HepG2 (cell line): ENCODE measurements around the gene THSD4. TPM values are rescaled to one million over a fixed set of nuclear protein-coding genes. Genes with fewer than 3 reads are reported as not detected.

Experiments
- ATAC-seq: fragments of 200-7000 bp; cut with Tn5 transposase; 3 replicates; pipeline ENCODE4 v1.9.1; 2020; ENCODE audit warnings: mild to moderate bottlenecking, moderate library complexity
- BruUV-seq: library from RNA; stranded (reverse); fragments of 400-500 nt; replicated peaks from 2 replicates; lab custom pipeline; 2021; lab: Mats Ljungman, UMichigan
- CTCF ChIA-PET: fragments of 300-600 bp; formaldehyde crosslinking; extraction: SDS; loops from one replicate; lab custom pipeline; 2021; ENCODE audit warnings: low total read pairs, inconsistent platforms, low intra/inter-chr PET ratio; lab: Yijun Ruan, JAX
- POLR2A ChIA-PET: fragments of 350-600 bp; sonication (Branson Sonifier 250); formaldehyde crosslinking; loops from one replicate; lab custom pipeline; 2020; ENCODE audit warnings: antibody characterized with exemption, inconsistent platforms; lab: Yijun Ruan, JAX
- DNase-seq: peaks from one replicate; pipeline ENCODE4 v3.0.0-alpha.2; 2015; ENCODE audit warnings: low spot score
- FAIRE-seq: peaks from 3 replicates; lab custom pipeline; 2011; peaks lifted over from hg19 to GRCh38; lab: Jason Lieb, UNC
- H2AFZ ChIP-seq: one replicate; pipeline ENCODE4 v1.6.1; 2011; ENCODE audit warnings: low read length, inconsistent platforms
- H3K27ac ChIP-seq: fragments of 300-600 bp; 3 replicates; pipeline ENCODE4 v1.8.0; 2011; ENCODE audit warnings: mixed run types, mild to moderate bottlenecking, mixed read lengths, low read length, inconsistent platforms; ENCODE audit not compliant: insufficient read depth; ENCODE audit errors: extremely low read length
- H3K27me3 ChIP-seq, 2 experiments: fragments of 200-600 bp in 1 of 2; 2 replicates in 1 of 2; 3 replicates in 1 of 2; pipeline versions ENCODE4 v1.6.0 to v1.8.0; 2011; ENCODE audit warnings: low read length in 2 of 2, mild to moderate bottlenecking in 2 of 2, moderate library complexity in 2 of 2, inconsistent platforms in 1 of 2; ENCODE audit not compliant: insufficient read depth in 2 of 2, control insufficient read depth in 1 of 2
- H3K36me3 ChIP-seq, 2 experiments: fragments of 200-600 bp in 1 of 2; replicated peaks in 1 of 2; 2 replicates in 1 of 2; 3 replicates in 1 of 2; pipeline versions ENCODE4 v1.5.1 to v1.8.0; 2011; ENCODE audit warnings: low read length in 2 of 2, inconsistent platforms in 1 of 2; ENCODE audit not compliant: insufficient read depth in 2 of 2, control insufficient read depth in 1 of 2
- H3K4me1 ChIP-seq: 2 replicates; pipeline ENCODE4 v1.5.1; 2012; ENCODE audit warnings: low read length, inconsistent platforms; ENCODE audit not compliant: insufficient read depth
- H3K4me2 ChIP-seq: 2 replicates; pipeline ENCODE4 v1.6.0; 2011; ENCODE audit warnings: low read depth, low read length, inconsistent platforms
- H3K4me3 ChIP-seq, 3 experiments: fragments of 200-600 bp in 1 of 3; sonication (generic), shearing (Covaris generic) in 1 of 3; replicated peaks in 1 of 3; 2 replicates each; pipeline ENCODE4 v1.5.1; 2011 to 2016; ENCODE audit warnings: low read length in 3 of 3, inconsistent platforms in 2 of 3, low read depth in 2 of 3, mild to moderate bottlenecking in 2 of 3, control low read depth in 1 of 3, mixed read lengths in 1 of 3; ENCODE audit not compliant: insufficient read depth in 1 of 3
- H3K79me2 ChIP-seq: one replicate; pipeline ENCODE4 v1.6.1; 2011; ENCODE audit warnings: low read length, inconsistent platforms; ENCODE audit not compliant: insufficient read depth
- H3K9ac ChIP-seq: 2 replicates; pipeline ENCODE4 v1.6.0; 2011; ENCODE audit warnings: mild to moderate bottlenecking, low read depth, low read length, inconsistent platforms; ENCODE audit not compliant: insufficient read depth
- H3K9me3 ChIP-seq: 2 replicates; pipeline ENCODE4 v1.5.1; 2012; ENCODE audit warnings: mild to moderate bottlenecking, low read length
- H4K20me1 ChIP-seq: 2 replicates; pipeline ENCODE4 v1.6.0; 2011; ENCODE audit warnings: inconsistent platforms, mild to moderate bottlenecking, low read length, moderate library complexity; ENCODE audit not compliant: insufficient read depth
- AFF4 ChIP-seq: sonication (generic); formaldehyde crosslinking; IDR thresholded peaks from 2 replicates; pipeline ENCODE4 v1.4.0; 2020; ENCODE audit warnings: missing genetic modification reagents
- BORCS8-MEF2B ChIP-seq: sonication (generic); formaldehyde crosslinking; IDR thresholded peaks from 2 replicates; pipeline ENCODE4 v1.8.0; 2022; ENCODE audit warnings: mild to moderate bottlenecking, missing genetic modification reagents
- CSRNP2 ChIP-seq: sonication (generic); formaldehyde crosslinking; conservative IDR thresholded peaks from 2 replicates; pipeline ENCODE4 v1.8.0; 2022; ENCODE audit warnings: low read depth, missing genetic modification reagents
- MNT ChIP-seq: fragments of 450-650 bp; IDR thresholded peaks from 2 replicates; pipeline ENCODE4 v1.6.1; 2016
- ZNF552 ChIP-seq: sonication (generic); formaldehyde crosslinking; IDR thresholded peaks from 2 replicates; pipeline ENCODE4 v1.9.0; 2022; ENCODE audit warnings: missing genetic modification reagents, mild to moderate bottlenecking, borderline replicate concordance
- in situ Hi-C: cut with HindIII; loops from 2 replicates; pipeline ENCODE4 v1.10.0; 2017; ENCODE audit warnings: low pct_unique_long_range_greater_than_20kb; ENCODE audit not compliant: extremely low pct_ligation_motif_present
- intact Hi-C: fragments of 100-400 bp; cut with micrococcal nuclease; formaldehyde crosslinking; loops from one replicate; pipeline ENCODE4 v1.10.0; 2022; ENCODE audit not compliant: unreplicated experiment
- polyA plus RNA-seq, 8 experiments: library from polyadenylated mRNA; depleted of rRNA in 3 of 8; stranded (reverse) in 7 of 8; unstranded in 1 of 8; fragments of >200 nt; fragmentation: Illumina TruSeq in 4 of 8; extraction: Trizol in 4 of 8; gene quantifications; 2 replicates each; pipeline versions ENCODE4 v1.2.1 to v1.2.3, GENCODE V29; 2011 to 2016; ENCODE audit warnings: low read depth in 4 of 8, missing spikeins in 1 of 8, mixed read lengths in 1 of 8; ENCODE audit not compliant: insufficient read depth in 1 of 8
- total RNA-seq, 5 experiments: library from RNA; depleted of rRNA; stranded (reverse); fragments of >200 nt; fragmentation: Illumina TruSeq; extraction: Trizol; gene quantifications; 2 replicates each; pipeline ENCODE4 v1.2.3, GENCODE V29; 2016; ENCODE audit warnings: low read depth in 1 of 5

The THSD4 gene
- total and polyA plus RNA-seq, 2 of the 13 experiments (the other 11 are each of a cell fraction or from before 2014, with no cell fraction given), result 0.07 to 0.21 TPM

- no peak for TF ChIP-seq AFF4 (CRISPR knock-in tag)
Observed at GRCh38 chr15:71168166-71168834, 53.0 kb downstream of the THSD4 start (continued).

GRCh38 chr15:71170163-71170562 is 54.9 kb downstream of the THSD4 start:
- H3K4me3 ChIP-seq, result no peak overlapping the region
- H3K79me2 ChIP-seq, result no peaks in the 10 kb centered on the region
- H3K4me1 ChIP-seq, result no peaks in the 10 kb centered on the region
- ChIA-PET POLR2A (no interaction called here), CTCF (no interaction called here)
- no peak for TF ChIP-seq MNT
- no peak for TF ChIP-seq ZNF552 (CRISPR knock-in tag)
- no peak for TF ChIP-seq BORCS8-MEF2B
- no peak for TF ChIP-seq CSRNP2 (CRISPR knock-in tag)
- no peak overlapping the region for H3K9ac ChIP-seq
- H3K27ac ChIP-seq, result no peak overlapping the region
- no peak for ATAC-seq
- no TSS peak for BruUV-seq
- no peak overlapping the region for H2AFZ ChIP-seq
- H3K36me3 ChIP-seq, result no peaks in the 10 kb centered on the region
- DNase-seq, result no peak
- no peaks in the 10 kb centered on the region for H3K27me3 ChIP-seq
- H3K4me2 ChIP-seq, result no peak overlapping the region
- H4K20me1 ChIP-seq, result no peaks in the 10 kb centered on the region
- peaks cover 24% of the 10 kb centered on the region for H3K9me3 ChIP-seq
- no peak for FAIRE-seq
- intact Hi-C loops (no loop called here), in situ Hi-C loops (no loop called here)
